K562 (cell line): ENCODE measurements around the gene GABRB1. TPM values are rescaled to one million over a fixed set of nuclear protein-coding genes. Genes with fewer than 3 reads are reported as not detected.

ENCODE experiments used
- ATAC-seq: fragments of 200-7000 bp; cut with Tn5 transposase; 3 replicates; pipeline ENCODE4 v1.9.1; 2020; ENCODE audit warnings: moderate library complexity
- BruUV-seq: library from RNA; stranded (reverse); fragments of 400-500 nt; replicated peaks from 2 replicates; lab custom pipeline; 2021; lab: Mats Ljungman, UMichigan
- CTCF ChIA-PET: fragments of 300-600 bp; formaldehyde crosslinking; extraction: SDS; loops from one replicate; lab custom pipeline; 2021; ENCODE audit warnings: low intra/inter-chr PET ratio; lab: Yijun Ruan, JAX
- POLR2A ChIA-PET: fragments of 300-600, 350-650 bp; sonication (Branson Sonifier 250); formaldehyde crosslinking; extraction: SDS; loops from one replicate; lab custom pipeline; 2021; ENCODE audit warnings: antibody characterized with exemption, inconsistent platforms; lab: Yijun Ruan, JAX
- DNase-seq, 4 experiments: peaks; one replicate each; pipeline versions ENCODE4 v3.0.0 to v3.0.0-alpha.2; 2011 to 2018; ENCODE audit warnings: low spot score in 3 of 4, mixed read lengths in 3 of 4; ENCODE audit errors: extremely low read depth in 1 of 4
- FAIRE-seq: peaks from 2 replicates; lab custom pipeline; 2011; peaks lifted over from hg19 to GRCh38; lab: Jason Lieb, UNC
- H2AFZ ChIP-seq: 2 replicates; pipeline ENCODE4 v1.6.0; 2011; ENCODE audit warnings: low read depth, low read length, control low read depth, inconsistent platforms
- H3K27ac ChIP-seq: fragments of 200-600 bp; 3 replicates; pipeline ENCODE4 v1.8.0; 2011; ENCODE audit warnings: low read depth, mild to moderate bottlenecking, control low read depth, inconsistent platforms, low read length, moderate library complexity, mixed read lengths; ENCODE audit errors: extremely low read depth
- H3K27me3 ChIP-seq, 2 experiments: fragments of 300-600 bp in 1 of 2; 2 replicates in 1 of 2; 3 replicates in 1 of 2; pipeline versions ENCODE4 v1.6.0 to v1.8.0; 2011; ENCODE audit warnings: inconsistent platforms in 2 of 2, low read length in 2 of 2, mild to moderate bottlenecking in 1 of 2, mixed read lengths in 1 of 2, moderate library complexity in 1 of 2; ENCODE audit not compliant: control insufficient read depth in 2 of 2, insufficient read depth in 2 of 2
- H3K36me3 ChIP-seq: fragments of 300-600 bp; 3 replicates; pipeline ENCODE4 v1.8.0; 2011; ENCODE audit warnings: mild to moderate bottlenecking, low read length, inconsistent platforms; ENCODE audit not compliant: control insufficient read depth, insufficient read depth
- H3K4me1 ChIP-seq, 2 experiments: fragments of 200-600 bp in 1 of 2; replicated peaks in 1 of 2; 2 replicates in 1 of 2; 3 replicates in 1 of 2; pipeline versions ENCODE4 v1.5.1 to v1.8.0; 2011; ENCODE audit warnings: inconsistent platforms in 2 of 2, low read length in 2 of 2, mild to moderate bottlenecking in 1 of 2, mixed read lengths in 1 of 2, moderate library complexity in 1 of 2; ENCODE audit not compliant: control insufficient read depth in 2 of 2, insufficient read depth in 2 of 2
- H3K4me2 ChIP-seq: 2 replicates; pipeline ENCODE4 v1.6.1; 2011; ENCODE audit warnings: low read length, control low read depth, inconsistent platforms, mixed read lengths; ENCODE audit not compliant: insufficient read depth
- H3K4me3 ChIP-seq: fragments of 200-600 bp; sonication (generic), shearing (Covaris generic); 2 replicates; pipeline ENCODE4 v1.5.1; 2016; ENCODE audit warnings: control low read depth, inconsistent platforms
- H3K79me2 ChIP-seq: fragments of 200-600 bp; 3 replicates; pipeline ENCODE4 v1.8.0; 2011; ENCODE audit warnings: low read length, inconsistent platforms; ENCODE audit not compliant: control insufficient read depth, insufficient read depth
- H3K9ac ChIP-seq, 2 experiments: 2 replicates each; pipeline versions ENCODE4 v1.6.0 to v1.6.1; 2011; ENCODE audit warnings: low read depth in 2 of 2, low read length in 2 of 2, control low read depth in 1 of 2, inconsistent platforms in 1 of 2, mild to moderate bottlenecking in 1 of 2, mixed read lengths in 1 of 2; ENCODE audit not compliant: insufficient read depth in 1 of 2
- H3K9me1 ChIP-seq: one replicate; pipeline ENCODE4 v1.6.0; 2011; ENCODE audit warnings: inconsistent platforms, mild to moderate bottlenecking, low read length, moderate library complexity; ENCODE audit not compliant: control insufficient read depth, insufficient read depth
- H3K9me3 ChIP-seq: replicated peaks from 2 replicates; pipeline ENCODE4 v1.5.1; 2011; ENCODE audit warnings: low read depth, low read length, inconsistent platforms; ENCODE audit not compliant: control insufficient read depth, insufficient read depth
- H4K20me1 ChIP-seq: replicated peaks from 2 replicates; pipeline ENCODE4 v1.6.1; 2011; ENCODE audit warnings: low read length, inconsistent platforms, mixed read lengths; ENCODE audit not compliant: control insufficient read depth, insufficient read depth
- CCAR2 ChIP-seq: fragments of 200-400 bp; formaldehyde crosslinking; IDR thresholded peaks from 2 replicates; pipeline ENCODE4 v1.6.1; 2017; ENCODE audit warnings: mild to moderate bottlenecking, low read depth, low read length
- HMG20B ChIP-seq: fragments of 250-450 bp; sonication (Bioruptor Pico); IDR thresholded peaks from 2 replicates; pipeline ENCODE4 v1.5.0; 2021; ENCODE audit warnings: mild to moderate bottlenecking
- NFIC ChIP-seq: fragments of 450-650 bp; IDR thresholded peaks from 2 replicates; pipeline ENCODE4 v1.6.1; 2017; ENCODE audit warnings: mild to moderate bottlenecking, inconsistent platforms
- POLR2B ChIP-seq: fragments of 450-650 bp; IDR thresholded peaks from 2 replicates; pipeline ENCODE4 v1.6.1; 2018; ENCODE audit warnings: low read depth; ENCODE audit not compliant: partially characterized antibody
- RFX1 ChIP-seq: fragments of 450-650 bp; IDR thresholded peaks from 2 replicates; pipeline ENCODE4 v1.6.1; 2016; ENCODE audit warnings: mild to moderate bottlenecking, moderate library complexity
- RFX7 ChIP-seq: fragments of 250-450 bp; sonication (Bioruptor Pico); IDR thresholded peaks from 2 replicates; pipeline ENCODE4 v1.5.1; 2021; ENCODE audit warnings: mild to moderate bottlenecking
- SLC30A9 ChIP-seq: fragments of 250-450 bp; sonication (Bioruptor Pico); IDR thresholded peaks from 2 replicates; pipeline ENCODE4 v1.8.0; 2022; ENCODE audit warnings: mild to moderate bottlenecking, moderate library complexity
- SOX6 ChIP-seq: fragments of 450-650 bp; IDR thresholded peaks from 2 replicates; pipeline ENCODE4 v1.6.1; 2014; ENCODE audit warnings: mild to moderate bottlenecking
- SREBF2 ChIP-seq: sonication (generic); formaldehyde crosslinking; IDR thresholded peaks from 2 replicates; pipeline ENCODE4 v1.4.0; 2020; ENCODE audit warnings: mild to moderate bottlenecking, missing genetic modification reagents
- SRF ChIP-seq, 2 experiments: fragments of 250-450, 450-650 bp in 1 of 2; sonication (Bioruptor Pico) in 1 of 2; sonication (generic) in 1 of 2; formaldehyde crosslinking; IDR thresholded peaks; 2 replicates each; pipeline versions ENCODE4 v1.5.0 to v1.5.1; 2020 to 2022; ENCODE audit warnings: mild to moderate bottlenecking in 1 of 2, missing genetic modification reagents in 1 of 2
- THRAP3 ChIP-seq: fragments of 450-650 bp; IDR thresholded peaks from 2 replicates; pipeline ENCODE4 v1.6.1; 2016; ENCODE audit warnings: mild to moderate bottlenecking, inconsistent platforms, borderline replicate concordance
- in situ Hi-C: fragments of 300-500 bp; cut with MboI; formaldehyde crosslinking; loops from 4 replicates; pipeline ENCODE4 v1.15.0; 2018; ENCODE audit warnings: inconsistent platforms, mixed read lengths
- intact Hi-C: fragments of 100-400 bp; cut with micrococcal nuclease; formaldehyde crosslinking; loops from 2 replicates; pipeline ENCODE4 v1.14.2; 2022
- polyA plus RNA-seq, 8 experiments: library from polyadenylated mRNA; depleted of rRNA in 4 of 8; stranded (reverse) in 5 of 8; unstranded in 3 of 8; fragments of >200 nt; fragmentation: Nextera tagmentation in 2 of 8; fragmentation: Illumina TruSeq in 1 of 8; extraction: Ambion mirVana in 2 of 8; extraction: Trizol in 1 of 8; gene quantifications; 2 replicates each; pipeline versions ENCODE4 v1.2.1 to v1.2.3, GENCODE V29; 2011 to 2014; ENCODE audit warnings: inconsistent platforms in 1 of 8, missing spikeins in 1 of 8
- total RNA-seq, 7 experiments: library from RNA; depleted of rRNA in 6 of 7; stranded (reverse); fragments of >200 nt in 6 of 7; fragmentation: Illumina TruSeq in 2 of 7; extraction: Trizol in 2 of 7; gene quantifications; 2 replicates each; pipeline versions ENCODE4 v1.2.1 to v1.2.3, GENCODE V29; 2011 to 2021; ENCODE audit warnings: low replicate concordance in 1 of 7
- TF ChIP-seq, protein P1 (sequence below): sonication (generic); formaldehyde crosslinking; IDR thresholded peaks from 2 replicates; pipeline ENCODE4 v1.8.1; 2023; ENCODE audit warnings: missing genetic modification reagents, mild to moderate bottlenecking, borderline replicate concordance
- TF ChIP-seq, protein P2 (sequence below): fragments of 450-650 bp; formaldehyde crosslinking; IDR thresholded peaks from 2 replicates; pipeline ENCODE4 v1.4.0; 2022; ENCODE audit warnings: missing genetic modification characterization

Gene GABRB1
- total and polyA plus RNA-seq, 9 of the 15 experiments (the other 6 are each of a cell fraction or from before 2014, with no cell fraction given): not detected

- FAIRE-seq: no peak
- no peak overlapping the region for H3K4me2 ChIP-seq
- intact Hi-C loops: no loop called here
- no peaks in the 10 kb centered on the region for H3K36me3 ChIP-seq
- POLR2A ChIA-PET: no interaction called here
- no peak overlapping the region for H2AFZ ChIP-seq
- H3K79me2 ChIP-seq: no peaks in the 10 kb centered on the region
- ATAC-seq: no peak
- no peak overlapping the region for H3K9ac ChIP-seq
- H3K4me1 ChIP-seq: no peaks in the 10 kb centered on the region
- no peak overlapping the region for H3K27ac ChIP-seq
- in situ Hi-C loops: no loop called here
- no peak overlapping the region for H3K4me3 ChIP-seq
- no peaks in the 10 kb centered on the region; the same call in 1 of the 2 replicates for H3K9me3 ChIP-seq
- no peak for DNase-seq
- CTCF ChIA-PET: no interaction called here
- no peaks in the 10 kb centered on the region for H3K27me3 ChIP-seq
- TF ChIP-seq POLR2B (no peak), RFX1 (no peak), SREBF2 (CRISPR knock-in tag) (no peak), SRF (CRISPR knock-in tag; IDR thresholded peaks at IDR 0.05) (no peak), HMG20B (CRISPR knock-in tag) (no peak), SLC30A9 (CRISPR knock-in tag) (no peak), RFX7 (CRISPR knock-in tag) (no peak), NFIC (no peak), CCAR2 (no peak), SOX6 (no peak), THRAP3 (no peak)
- TF ChIP-seq, protein P1, sequence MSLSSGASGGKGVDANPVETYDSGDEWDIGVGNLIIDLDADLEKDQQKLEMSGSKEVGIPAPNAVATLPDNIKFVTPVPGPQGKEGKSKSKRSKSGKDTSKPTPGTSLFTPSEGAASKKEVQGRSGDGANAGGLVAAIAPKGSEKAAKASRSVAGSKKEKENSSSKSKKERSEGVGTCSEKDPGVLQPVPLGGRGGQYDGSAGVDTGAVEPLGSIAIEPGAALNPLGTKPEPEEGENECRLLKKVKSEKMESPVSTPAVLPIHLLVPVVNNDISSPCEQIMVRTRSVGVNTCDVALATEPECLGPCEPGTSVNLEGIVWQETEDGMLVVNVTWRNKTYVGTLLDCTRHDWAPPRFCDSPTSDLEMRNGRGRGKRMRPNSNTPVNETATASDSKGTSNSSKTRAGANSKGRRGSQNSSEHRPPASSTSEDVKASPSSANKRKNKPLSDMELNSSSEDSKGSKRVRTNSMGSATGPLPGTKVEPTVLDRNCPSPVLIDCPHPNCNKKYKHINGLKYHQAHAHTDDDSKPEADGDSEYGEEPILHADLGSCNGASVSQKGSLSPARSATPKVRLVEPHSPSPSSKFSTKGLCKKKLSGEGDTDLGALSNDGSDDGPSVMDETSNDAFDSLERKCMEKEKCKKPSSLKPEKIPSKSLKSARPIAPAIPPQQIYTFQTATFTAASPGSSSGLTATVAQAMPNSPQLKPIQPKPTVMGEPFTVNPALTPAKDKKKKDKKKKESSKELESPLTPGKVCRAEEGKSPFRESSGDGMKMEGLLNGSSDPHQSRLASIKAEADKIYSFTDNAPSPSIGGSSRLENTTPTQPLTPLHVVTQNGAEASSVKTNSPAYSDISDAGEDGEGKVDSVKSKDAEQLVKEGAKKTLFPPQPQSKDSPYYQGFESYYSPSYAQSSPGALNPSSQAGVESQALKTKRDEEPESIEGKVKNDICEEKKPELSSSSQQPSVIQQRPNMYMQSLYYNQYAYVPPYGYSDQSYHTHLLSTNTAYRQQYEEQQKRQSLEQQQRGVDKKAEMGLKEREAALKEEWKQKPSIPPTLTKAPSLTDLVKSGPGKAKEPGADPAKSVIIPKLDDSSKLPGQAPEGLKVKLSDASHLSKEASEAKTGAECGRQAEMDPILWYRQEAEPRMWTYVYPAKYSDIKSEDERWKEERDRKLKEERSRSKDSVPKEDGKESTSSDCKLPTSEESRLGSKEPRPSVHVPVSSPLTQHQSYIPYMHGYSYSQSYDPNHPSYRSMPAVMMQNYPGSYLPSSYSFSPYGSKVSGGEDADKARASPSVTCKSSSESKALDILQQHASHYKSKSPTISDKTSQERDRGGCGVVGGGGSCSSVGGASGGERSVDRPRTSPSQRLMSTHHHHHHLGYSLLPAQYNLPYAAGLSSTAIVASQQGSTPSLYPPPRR (CRISPR knock-in tag): no peak
- TF ChIP-seq, protein P2, sequence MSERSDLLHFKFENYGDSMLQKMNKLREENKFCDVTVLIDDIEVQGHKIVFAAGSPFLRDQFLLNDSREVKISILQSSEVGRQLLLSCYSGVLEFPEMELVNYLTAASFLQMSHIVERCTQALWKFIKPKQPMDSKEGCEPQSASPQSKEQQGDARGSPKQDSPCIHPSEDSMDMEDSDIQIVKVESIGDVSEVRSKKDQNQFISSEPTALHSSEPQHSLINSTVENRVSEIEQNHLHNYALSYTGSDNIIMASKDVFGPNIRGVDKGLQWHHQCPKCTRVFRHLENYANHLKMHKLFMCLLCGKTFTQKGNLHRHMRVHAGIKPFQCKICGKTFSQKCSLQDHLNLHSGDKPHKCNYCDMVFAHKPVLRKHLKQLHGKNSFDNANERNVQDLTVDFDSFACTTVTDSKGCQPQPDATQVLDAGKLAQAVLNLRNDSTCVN (CRISPR knock-in tag): no peak
- TF ChIP-seq, all 486 proteins: peak for 0
- H3K9me1 ChIP-seq: no peaks in the 10 kb centered on the region
- H4K20me1 ChIP-seq: no peaks in the 10 kb centered on the region
- BruUV-seq: no TSS peak
These were observed 299.5 kb downstream of the GABRB1 start for GRCh38 chr4:47330866-47331265.
